Thymus (tissue), 11 donors: ENCODE data around the gene NT5DC1. TPM values are rescaled to one million over a fixed set of nuclear protein-coding genes. Genes with fewer than 3 reads are reported as not detected.

ENCODE experiments used
- DNase-seq, 9 donors: peaks; one replicate each; pipeline ENCODE4 v3.0.0-alpha.2; 2013; ENCODE audit warnings: low spot score in 9 of 9, low read depth in 6 of 9, missing footprints in 1 of 9
- H3K27ac ChIP-seq, 2 donors: one replicate each; pipeline ENCODE4 v1.5.1; 2013; ENCODE audit warnings: control low read depth in 1 of 2, low read depth in 1 of 2, low read length in 1 of 2, mild to moderate bottlenecking in 1 of 2, moderate library complexity in 1 of 2
- H3K27me3 ChIP-seq, 2 donors: one replicate each; pipeline ENCODE4 v1.5.1; 2013; ENCODE audit warnings: low read length in 1 of 2; ENCODE audit not compliant: control insufficient read depth in 2 of 2, insufficient read depth in 1 of 2
- H3K36me3 ChIP-seq, 2 donors: one replicate each; pipeline ENCODE4 v1.5.1; 2013; ENCODE audit warnings: low read length in 1 of 2, mild to moderate bottlenecking in 1 of 2, moderate library complexity in 1 of 2; ENCODE audit not compliant: control insufficient read depth in 2 of 2, insufficient read depth in 2 of 2
- H3K4me1 ChIP-seq, 2 donors: one replicate each; pipeline ENCODE4 v1.5.1; 2013; ENCODE audit warnings: low read length in 2 of 2; ENCODE audit not compliant: control insufficient read depth in 2 of 2, insufficient read depth in 2 of 2
- H3K4me3 ChIP-seq, 2 donors: one replicate each; pipeline ENCODE4 v1.5.1; 2013; ENCODE audit warnings: low read length in 2 of 2, control low read depth in 1 of 2, mild to moderate bottlenecking in 1 of 2
- H3K9me3 ChIP-seq, 2 donors: one replicate each; pipeline ENCODE4 v1.5.1; 2013; ENCODE audit warnings: low read length in 1 of 2, mild to moderate bottlenecking in 1 of 2; ENCODE audit not compliant: control insufficient read depth in 2 of 2, insufficient read depth in 1 of 2
- WGBS: extraction: QIAGEN DNeasy Blood & Tissue Kit; methylation state at CpG from one replicate; pipeline ENCODE4 v1.1.7; 2013; 5-methylcytosine and 5-hydroxymethylcytosine counted together
- polyA plus RNA-seq: library from polyadenylated mRNA; stranded (reverse); fragments of 200-250 nt; gene quantifications from one replicate; pipeline ENCODE4 v1.2.3, GENCODE V29; 2013
- total RNA-seq: library from RNA; stranded (reverse); fragments of 120-200 nt; gene quantifications from one replicate; pipeline ENCODE4 v1.2.4, GENCODE V29; 2013
- donor health status: healthy.

Gene NT5DC1
- total and polyA plus RNA-seq, 2 donors = 14.1 to 15.6 TPM

DNA sequence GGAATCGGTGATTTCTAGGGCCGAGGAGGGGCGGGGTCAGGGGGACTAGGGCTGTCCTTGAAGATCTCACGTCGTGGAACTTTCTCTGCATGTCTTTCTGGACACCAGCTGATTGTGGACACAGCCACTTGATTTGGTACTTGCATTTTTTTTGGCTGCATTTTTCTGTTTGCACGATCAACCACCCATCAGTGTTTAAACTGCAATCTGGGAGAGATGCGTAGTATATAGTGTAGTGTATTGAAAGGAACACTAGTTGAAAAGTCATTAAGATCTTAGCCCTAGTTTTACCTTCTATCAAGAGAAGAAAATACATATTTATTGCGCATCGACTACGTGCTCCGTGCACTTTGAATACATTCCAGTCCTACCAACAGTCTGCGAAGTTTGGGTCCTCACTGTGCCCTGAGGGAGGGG is 657 bp downstream of the NT5DC1 start:
- no peaks in the 10 kb centered on the region for H3K36me3 ChIP-seq
- peaks cover 1 to 4% of the 10 kb centered on the region in 2 donors for H3K9me3 ChIP-seq
- WGBS = 2% methylated on average over 12 of the region's 12 CpGs
- peak overlapping the region; percentile 62 to 88 for H3K4me3 ChIP-seq
- H3K27me3 ChIP-seq = peaks cover 0 to 5% of the 10 kb centered on the region in 2 donors
- H3K27ac ChIP-seq = peak overlapping the region; percentile 72 to 97
- H3K4me1 ChIP-seq = peaks cover 7 to 9% of the 10 kb centered on the region in 2 donors
- DNase-seq = peak in 2 of 9 donors; percentile 10 to 30

DNA sequence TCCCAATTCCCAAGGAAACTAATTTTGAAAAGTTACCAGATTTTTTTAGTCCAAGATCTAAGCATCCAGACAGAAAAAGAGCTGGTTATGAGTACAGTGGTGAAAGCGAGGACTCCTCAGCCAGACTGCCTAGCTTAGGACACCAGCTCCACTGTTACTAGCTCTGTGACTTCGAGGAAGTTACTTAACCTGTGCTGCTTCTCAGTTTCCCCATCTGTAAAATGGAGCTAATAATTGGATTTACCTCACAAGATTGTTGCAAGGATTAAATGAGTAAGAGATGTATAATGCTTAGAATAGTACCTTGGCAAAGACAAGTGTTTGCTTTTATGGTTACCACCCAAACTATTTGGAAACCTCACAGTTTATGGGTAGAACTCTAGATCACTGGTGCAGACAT is 1.1 kb downstream of the NT5DC1 start:
- peaks cover under 1 to 1% of the 10 kb centered on the region in 2 donors for H3K9me3 ChIP-seq
- no peaks in the 10 kb centered on the region for H3K36me3 ChIP-seq
- peaks cover 7 to 9% of the 10 kb centered on the region in 2 donors for H3K4me1 ChIP-seq
- H3K27me3 ChIP-seq = peaks cover 0 to 5% of the 10 kb centered on the region in 2 donors
- H3K4me3 ChIP-seq = peak overlapping the region; percentile 62 to 88
- no peak overlapping the region for H3K27ac ChIP-seq
- no peak for DNase-seq
- WGBS = 67% methylated on average over 2 of the region's 2 CpGs

DNA sequence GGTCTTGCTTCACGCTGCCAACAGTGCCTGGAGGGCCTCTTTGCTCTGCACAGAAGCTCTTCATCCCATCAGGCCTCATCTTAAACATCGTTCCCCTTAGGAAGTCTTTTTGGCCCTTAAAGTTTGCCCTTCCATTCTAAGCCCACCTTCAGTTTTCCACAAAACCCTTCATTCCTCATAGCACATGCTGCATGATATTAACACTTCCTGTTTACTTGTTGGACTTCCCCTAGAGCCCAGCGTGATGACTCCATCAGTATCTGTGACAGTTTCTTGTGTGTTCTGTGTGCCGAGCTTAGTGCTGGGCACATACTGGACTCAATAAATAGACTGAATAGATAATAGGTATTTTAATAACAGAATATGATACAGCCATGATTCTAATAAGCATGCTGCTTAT is 2.2 kb downstream of the NT5DC1 start:
- Histone ChIP-seq H3K27ac (no peak overlapping the region), H3K36me3 (no peaks in the 10 kb centered on the region), H3K9me3 (peaks cover 0 to 1% of the 10 kb centered on the region in 2 donors), H3K4me1 (peaks cover 7 to 9% of the 10 kb centered on the region in 2 donors), H3K27me3 (peaks cover 0 to 5% of the 10 kb centered on the region in 2 donors), H3K4me3 (no peak overlapping the region)
- 92% methylated on average over 4 of the region's 4 CpGs for WGBS
- DNase-seq = no peak

- Histone ChIP-seq H3K27ac (no peak overlapping the region), H3K4me1 (peaks cover 7 to 9% of the 10 kb centered on the region in 2 donors), H3K27me3 (peaks cover 0 to 2% of the 10 kb centered on the region in 2 donors), H3K9me3 (peaks cover 0 to 1% of the 10 kb centered on the region in 2 donors), H3K4me3 (no peak overlapping the region), H3K36me3 (no peaks in the 10 kb centered on the region)
- no peak for DNase-seq
- 97% methylated on average over 1 of the region's 1 CpG for WGBS
Observed at GRCh38 chr6:116104636-116105035, 4.0 kb downstream of the NT5DC1 start.

DNA sequence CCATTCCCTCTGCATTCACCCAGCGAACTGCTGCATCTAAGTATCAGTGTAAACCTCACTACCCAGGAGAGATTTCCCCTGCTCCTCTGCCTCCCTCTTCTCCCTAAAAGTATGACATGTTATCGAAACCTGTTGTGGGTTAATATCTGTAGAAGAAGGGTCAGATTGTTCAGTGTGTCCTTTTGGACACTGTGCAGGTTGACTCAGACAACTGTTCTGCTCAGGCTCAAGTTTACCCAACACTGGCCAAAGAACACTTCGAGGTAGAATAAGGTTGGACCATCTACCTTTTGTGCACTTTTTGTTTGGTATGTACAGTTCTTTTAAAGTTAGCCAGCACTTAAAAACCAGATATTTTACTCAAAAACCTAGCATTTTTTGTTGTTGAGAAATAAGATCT is 4.6 kb downstream of the NT5DC1 start:
- Histone ChIP-seq H3K4me3 (no peak overlapping the region), H3K36me3 (no peaks in the 10 kb centered on the region), H3K4me1 (peaks cover 7 to 9% of the 10 kb centered on the region in 2 donors), H3K9me3 (peaks cover 0 to 1% of the 10 kb centered on the region in 2 donors), H3K27me3 (peaks cover 0 to 2% of the 10 kb centered on the region in 2 donors), H3K27ac (no peak overlapping the region)
- DNase-seq = no peak
- 96% methylated on average over 3 of the region's 3 CpGs for WGBS

GRCh38 chr6:116106146-116106545 is 5.5 kb downstream of the NT5DC1 start:
- Histone ChIP-seq H3K4me3 (no peak overlapping the region), H3K36me3 (peaks cover 0 to 3% of the 10 kb centered on the region in 2 donors), H3K27me3 (no peaks in the 10 kb centered on the region), H3K4me1 (peaks cover 6 to 7% of the 10 kb centered on the region in 2 donors), H3K27ac (no peak overlapping the region), H3K9me3 (no peaks in the 10 kb centered on the region)
- DNase-seq = no peak
- 81% methylated on average over 1 of the region's 1 CpG for WGBS

GRCh38 chr6:116108836-116109235 is 8.2 kb downstream of the NT5DC1 start:
- WGBS = 97% methylated on average over 1 of the region's 1 CpG

DNA sequence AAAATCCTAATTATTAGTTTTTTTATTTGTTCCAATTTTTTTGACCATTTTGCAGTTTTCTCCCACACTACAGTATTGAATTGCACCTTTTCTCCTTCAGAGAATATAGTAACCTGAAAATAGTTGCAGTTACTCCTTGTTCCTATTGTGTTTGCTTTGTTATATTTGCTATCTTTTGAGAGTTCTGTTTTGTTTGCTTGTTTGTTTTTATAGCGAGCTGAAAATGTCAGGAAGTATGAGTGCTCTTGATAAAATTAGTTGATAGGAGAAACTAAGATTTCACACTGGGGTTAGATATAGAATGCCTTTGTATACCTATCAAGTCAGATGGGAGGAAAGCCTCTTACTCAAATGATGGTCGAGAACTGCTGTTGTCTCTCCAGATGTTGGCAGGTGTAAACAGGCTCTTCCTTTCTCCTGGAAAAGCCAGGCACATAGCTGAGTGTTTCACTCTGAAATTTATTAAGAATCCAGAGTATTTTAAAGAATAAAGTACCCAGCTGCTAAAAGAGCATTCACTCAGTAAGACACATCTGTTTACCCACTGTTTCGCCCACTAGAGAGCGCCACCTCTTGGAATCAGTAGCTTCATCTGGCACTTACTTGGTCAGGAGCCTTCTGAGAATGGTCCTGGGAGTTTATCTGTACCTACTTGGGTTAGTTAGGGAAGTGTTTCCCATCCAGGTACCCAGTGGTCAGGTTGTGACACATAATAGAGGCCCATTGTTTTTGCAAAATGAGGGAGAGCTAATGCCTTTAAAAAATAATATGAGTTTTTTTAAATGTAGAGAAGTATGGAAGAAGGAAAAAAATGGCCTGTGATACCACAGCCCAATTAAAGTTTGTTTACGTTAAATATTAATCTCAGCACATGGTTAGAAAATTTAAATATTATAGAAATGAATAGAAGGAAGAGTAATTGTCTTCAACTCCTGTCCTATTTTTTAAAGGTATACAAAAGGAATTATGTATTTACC is 11.2 kb downstream of the NT5DC1 start:
- 97% methylated on average over 5 of the region's 5 CpGs for WGBS
- Histone ChIP-seq H3K4me1 (no peaks in the 10 kb centered on the region), H3K27me3 (no peaks in the 10 kb centered on the region), H3K27ac (no peak overlapping the region), H3K4me3 (no peak overlapping the region), H3K9me3 (no peaks in the 10 kb centered on the region), H3K36me3 (peaks cover 3 to 6% of the 10 kb centered on the region in 2 donors)
- DNase-seq = peak in 3 of 9 donors; percentile 10 to 30 (median 14)

More at GRCh38 chr6:116108836-116109235, 8.2 kb downstream of the NT5DC1 start:
- peaks cover 0 to 3% of the 10 kb centered on the region in 2 donors for H3K4me1 ChIP-seq
- no peak overlapping the region for H3K4me3 ChIP-seq
- no peak for DNase-seq
- no peaks in the 10 kb centered on the region for H3K27me3 ChIP-seq
- H3K9me3 ChIP-seq = no peaks in the 10 kb centered on the region
- no peak overlapping the region for H3K27ac ChIP-seq
- peaks cover 3 to 4% of the 10 kb centered on the region in 2 donors for H3K36me3 ChIP-seq

GRCh38 chr6:116113386-116113785 is 12.7 kb downstream of the NT5DC1 start:
- 95% methylated on average over 2 of the region's 2 CpGs for WGBS
- Histone ChIP-seq H3K4me1 (no peaks in the 10 kb centered on the region), H3K36me3 (peaks cover 3 to 6% of the 10 kb centered on the region in 2 donors), H3K4me3 (no peak overlapping the region), H3K27ac (no peak overlapping the region), H3K9me3 (no peaks in the 10 kb centered on the region), H3K27me3 (no peaks in the 10 kb centered on the region)
- no peak for DNase-seq
